DOHH2 (cell line): Measurements from ENCODE around the gene VAV1.
"Not testable (repeated sequence)": the region's sequence is repeated elsewhere in the genome, so short reads cannot be mapped to it uniquely, and the experiment has no call there.

Experiments used
- H3F3A ChIP-seq: fragments of 200-600 bp; sonication (generic), shearing (Covaris generic); 2 replicates; pipeline ENCODE4 v1.6.0; 2016; ENCODE audit warnings: antibody characterized with exemption, mild to moderate bottlenecking; ENCODE audit not compliant: control insufficient read depth, insufficient read depth
- H3K27ac ChIP-seq: fragments of 200-600 bp; sonication (generic); 2 replicates; pipeline ENCODE4 v1.5.1; 2014; ENCODE audit warnings: low read depth, mild to moderate bottlenecking, low read length, moderate library complexity
- H3K27me3 ChIP-seq: fragments of 200-600 bp; sonication (generic); 2 replicates; pipeline ENCODE4 v1.6.1; 2014; ENCODE audit warnings: mild to moderate bottlenecking, low read length, mixed read lengths; ENCODE audit not compliant: control insufficient read depth
- H3K36me3 ChIP-seq: fragments of 200-600 bp; sonication (generic); 2 replicates; pipeline ENCODE4 v1.6.1; 2014; ENCODE audit warnings: mild to moderate bottlenecking, low read length, moderate library complexity, mixed read lengths; ENCODE audit not compliant: control insufficient read depth
- H3K4me1 ChIP-seq: fragments of 200-600 bp; sonication (generic); 2 replicates; pipeline ENCODE4 v1.6.1; 2014; ENCODE audit warnings: mild to moderate bottlenecking, low read length, mixed read lengths; ENCODE audit not compliant: control insufficient read depth
- H3K4me2 ChIP-seq: fragments of 200-600 bp; sonication (generic); 2 replicates; pipeline ENCODE4 v1.6.0; 2014; ENCODE audit warnings: mild to moderate bottlenecking, low read length, moderate library complexity
- H3K4me3 ChIP-seq: fragments of 200-600 bp; sonication (generic); 2 replicates; pipeline ENCODE4 v1.5.1; 2014; ENCODE audit warnings: mild to moderate bottlenecking, low read length, mixed read lengths
- H3K79me2 ChIP-seq: fragments of 200-600 bp; sonication (generic); 2 replicates; pipeline ENCODE4 v1.6.1; 2014; ENCODE audit warnings: mild to moderate bottlenecking, low read length, mixed read lengths; ENCODE audit not compliant: control insufficient read depth
- H3K9me2 ChIP-seq: fragments of 200-600 bp; sonication (generic); replicated peaks from 2 replicates; pipeline ENCODE4 v1.6.1; 2014; ENCODE audit warnings: mild to moderate bottlenecking, low read length, mixed read lengths; ENCODE audit not compliant: control insufficient read depth
- H3K9me3 ChIP-seq: fragments of 200-600 bp; sonication (generic); 2 replicates; pipeline ENCODE4 v1.6.1; 2014; ENCODE audit warnings: antibody characterized with exemption, low read length, mixed read lengths; ENCODE audit not compliant: control insufficient read depth, insufficient read depth
- H4K20me1 ChIP-seq: fragments of 200-600 bp; sonication (generic); 2 replicates; pipeline ENCODE4 v1.6.0; 2014; ENCODE audit warnings: low read depth, mild to moderate bottlenecking, antibody characterized with exemption, low read length, moderate library complexity; ENCODE audit not compliant: control insufficient read depth, insufficient read depth
- EZH2phosphoT487 ChIP-seq: fragments of 200-600 bp; sonication (generic); IDR thresholded peaks from 2 replicates; pipeline ENCODE4 v1.6.1; 2017; ENCODE audit warnings: borderline replicate concordance, mild to moderate bottlenecking, antibody characterized with exemption, low read length, moderate library complexity, mixed read lengths
- TF ChIP-seq, protein P1 (sequence below): fragments of 200-600 bp; sonication (generic); IDR thresholded peaks from one replicate; pipeline ENCODE4 v1.5.1; 2014; ENCODE audit warnings: antibody characterized with exemption, mild to moderate bottlenecking, low read depth, low read length; ENCODE audit not compliant: poor library complexity, severe bottlenecking

The VAV1 gene

DNA sequence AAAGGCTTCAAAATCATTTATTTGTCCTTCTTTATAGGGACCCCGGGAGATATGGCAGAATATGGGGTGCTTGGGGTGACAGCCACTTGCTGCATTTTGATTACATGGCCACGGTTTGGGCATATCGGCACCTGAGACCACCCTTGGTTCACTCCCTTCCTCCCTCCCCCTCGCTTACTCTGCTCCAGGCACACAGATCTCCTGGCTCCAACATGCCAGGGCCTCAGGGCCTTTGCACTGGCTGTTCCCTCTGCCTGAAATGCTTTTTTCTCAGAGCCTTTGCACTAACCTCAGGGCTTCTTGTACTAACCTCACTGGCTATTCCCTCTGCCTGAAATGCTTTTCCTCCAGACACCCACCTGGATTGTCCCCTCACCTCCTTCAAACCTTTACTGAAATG, 23.8 kb downstream of the VAV1 start:
- peaks cover 37% of the 10 kb centered on the region for H3K4me1 ChIP-seq
- H3K4me2 ChIP-seq = no peak overlapping the region
- no peak for TF ChIP-seq EZH2phosphoT487
- TF ChIP-seq, protein P1, sequence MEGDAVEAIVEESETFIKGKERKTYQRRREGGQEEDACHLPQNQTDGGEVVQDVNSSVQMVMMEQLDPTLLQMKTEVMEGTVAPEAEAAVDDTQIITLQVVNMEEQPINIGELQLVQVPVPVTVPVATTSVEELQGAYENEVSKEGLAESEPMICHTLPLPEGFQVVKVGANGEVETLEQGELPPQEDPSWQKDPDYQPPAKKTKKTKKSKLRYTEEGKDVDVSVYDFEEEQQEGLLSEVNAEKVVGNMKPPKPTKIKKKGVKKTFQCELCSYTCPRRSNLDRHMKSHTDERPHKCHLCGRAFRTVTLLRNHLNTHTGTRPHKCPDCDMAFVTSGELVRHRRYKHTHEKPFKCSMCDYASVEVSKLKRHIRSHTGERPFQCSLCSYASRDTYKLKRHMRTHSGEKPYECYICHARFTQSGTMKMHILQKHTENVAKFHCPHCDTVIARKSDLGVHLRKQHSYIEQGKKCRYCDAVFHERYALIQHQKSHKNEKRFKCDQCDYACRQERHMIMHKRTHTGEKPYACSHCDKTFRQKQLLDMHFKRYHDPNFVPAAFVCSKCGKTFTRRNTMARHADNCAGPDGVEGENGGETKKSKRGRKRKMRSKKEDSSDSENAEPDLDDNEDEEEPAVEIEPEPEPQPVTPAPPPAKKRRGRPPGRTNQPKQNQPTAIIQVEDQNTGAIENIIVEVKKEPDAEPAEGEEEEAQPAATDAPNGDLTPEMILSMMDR = no peak
- H3K36me3 ChIP-seq = peaks cover 3% of the 10 kb centered on the region; the same call in 1 of the 2 replicates
- no peaks in the 10 kb centered on the region for H3K9me2 ChIP-seq
- H3K9me3 ChIP-seq = no peaks in the 10 kb centered on the region
- H3K27ac ChIP-seq = no peak overlapping the region
- H3K27me3 ChIP-seq = no peaks in the 10 kb centered on the region
- H3K79me2 ChIP-seq = peaks cover 89% of the 10 kb centered on the region
- no peak overlapping the region for H3K4me3 ChIP-seq
- H4K20me1 ChIP-seq = peaks cover 9% of the 10 kb centered on the region; the same call in 1 of the 2 replicates
- H3F3A ChIP-seq = peaks cover 3% of the 10 kb centered on the region; the same call in 1 of the 2 replicates

DNA sequence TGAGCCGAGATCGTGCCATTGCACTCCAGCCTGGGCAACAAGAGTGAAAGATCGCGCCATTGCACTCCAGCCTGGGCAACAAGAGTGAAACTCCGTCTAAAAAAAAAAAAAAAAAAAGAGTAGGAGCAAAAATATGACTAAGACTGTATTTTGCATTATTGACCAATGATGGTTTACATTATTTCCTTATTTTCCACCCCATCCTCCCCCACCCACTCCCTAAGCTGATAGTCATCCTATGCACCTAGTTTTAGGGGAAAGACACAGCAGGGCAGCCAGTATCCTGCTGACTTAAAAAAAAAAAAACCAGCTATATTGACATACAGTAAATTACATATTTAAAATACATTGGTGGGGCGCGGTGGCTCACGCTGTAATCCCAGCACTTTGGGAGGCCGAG, 25.1 kb downstream of the VAV1 start:
- Histone ChIP-seq H3K4me2 (no peak overlapping the region), H3F3A (peaks cover 9% of the 10 kb centered on the region), H3K9me2 (no peaks in the 10 kb centered on the region), H3K36me3 (peaks cover 7% of the 10 kb centered on the region; the same call in 1 of the 2 replicates), H3K27ac (no peak overlapping the region), H3K9me3 (no peaks in the 10 kb centered on the region), H3K4me1 (peaks cover 48% of the 10 kb centered on the region), H4K20me1 (peaks cover 4% of the 10 kb centered on the region; the same call in 1 of the 2 replicates), H3K79me2 (peaks cover 80% of the 10 kb centered on the region), H3K27me3 (no peaks in the 10 kb centered on the region), H3K4me3 (no peak overlapping the region)
- TF ChIP-seq, protein P1 = no peak
- TF ChIP-seq EZH2phosphoT487 = no peak

DNA sequence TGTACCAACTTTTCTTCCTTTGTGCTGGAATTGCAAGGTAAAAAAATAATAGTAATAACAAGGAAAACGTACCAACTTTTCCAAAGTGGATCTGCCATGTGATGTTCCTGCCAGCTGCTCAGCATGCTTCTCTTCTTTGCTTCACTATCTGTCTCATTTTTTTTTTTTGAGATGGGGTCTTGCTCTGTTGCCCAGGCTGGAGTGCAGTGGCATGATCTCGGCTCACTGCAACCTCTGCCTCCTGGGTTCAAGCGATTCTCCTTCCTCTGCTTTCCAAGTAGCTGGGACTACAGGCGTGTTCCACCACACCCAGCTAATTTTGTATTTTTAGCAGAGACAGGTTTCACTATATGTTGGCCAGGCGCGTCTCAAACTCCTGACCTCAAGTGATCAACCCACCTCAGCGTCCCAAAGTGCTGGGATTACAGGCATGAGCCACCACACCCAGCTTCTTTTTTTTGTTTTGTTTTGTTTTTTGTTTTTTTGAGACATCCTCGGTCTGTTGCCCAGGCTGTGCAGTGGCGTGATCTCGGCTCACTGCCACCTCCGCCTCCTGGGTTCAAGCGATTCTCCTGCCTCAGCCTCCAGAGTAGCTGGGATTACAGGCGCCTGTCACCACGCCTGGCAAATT, 27.8 kb downstream of the VAV1 start:
- not testable (repeated sequence) for H3K9me2 ChIP-seq, H3K27me3 ChIP-seq, H3K9me3 ChIP-seq, H4K20me1 ChIP-seq
- Histone ChIP-seq H3K4me2 (peak overlapping the region; percentile 95), H3K79me2 (peaks cover 79% of the 10 kb centered on the region), H3F3A (peaks cover 16% of the 10 kb centered on the region), H3K4me1 (peaks cover 63% of the 10 kb centered on the region), H3K27ac (peak overlapping the region; percentile 94), H3K36me3 (peaks cover 14% of the 10 kb centered on the region), H3K4me3 (peak overlapping the region; percentile 77)

DNA sequence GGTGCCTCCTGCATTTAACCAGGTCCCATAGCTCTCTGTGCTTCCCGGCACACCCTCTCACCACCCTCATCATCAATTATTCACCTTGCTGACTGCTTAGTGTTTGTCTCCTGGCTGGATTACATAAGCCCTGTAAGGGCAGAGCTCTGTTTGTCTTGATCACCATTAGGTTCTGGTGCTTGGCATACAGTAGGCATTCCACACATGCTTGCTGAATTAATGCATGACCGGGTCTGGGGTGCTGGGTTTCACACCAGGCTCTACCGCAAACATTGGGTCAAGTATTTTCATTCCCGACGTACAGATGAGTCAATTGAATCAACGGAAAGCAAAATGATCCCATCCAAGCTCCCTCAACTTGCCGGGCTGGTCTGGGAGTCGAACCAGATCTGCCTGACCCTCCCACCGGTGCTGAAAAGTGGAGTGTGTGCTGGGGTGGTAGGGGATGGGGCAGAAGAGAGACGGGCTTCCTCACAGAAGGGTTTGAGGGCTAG, 28.5 kb downstream of the VAV1 start:
- Histone ChIP-seq H3K9me3 (no peaks in the 10 kb centered on the region), H3K4me2 (peak overlapping the region; percentile 95), H3K27me3 (no peaks in the 10 kb centered on the region), H3K9me2 (no peaks in the 10 kb centered on the region), H3K4me3 (peak overlapping the region; percentile 77), H3K79me2 (peaks cover 78% of the 10 kb centered on the region), H3F3A (peaks cover 16% of the 10 kb centered on the region), H4K20me1 (0 out of 2 replicates have a peak, but pooled peaks cover 4% of the 10 kb centered on the region), H3K27ac (peak overlapping the region; percentile 94), H3K36me3 (peaks cover 14% of the 10 kb centered on the region), H3K4me1 (peaks cover 67% of the 10 kb centered on the region)
- TF ChIP-seq, protein P1 = no peak
- no peak for TF ChIP-seq EZH2phosphoT487
